ENCODE results near the gene RALGPS2. TPM values are rescaled to one million over a fixed set of nuclear protein-coding genes. Genes with fewer than 3 reads are reported as not detected.

RALGPS2 gene
- total and polyA plus RNA-seq, 2 of the 13 experiments (the other 11 are each of a cell fraction or from before 2014, with no cell fraction given), result 15.6 to 36.0 TPM

GRCh38 chr1:178919581-178919980 is 194.5 kb downstream of the RALGPS2 start (continued):
- TF ChIP-seq HIVEP1 (CRISPR knock-in tag; IDR thresholded peaks at IDR 0.05) (no peak), CEBPZ (IDR thresholded peaks at IDR 0.05; ENCODE audit: low read length) (no peak), NFE2L2 (IDR thresholded peaks at IDR 0.05; ENCODE audit: low read length) (no peak), ZNF773 (CRISPR knock-in tag; IDR thresholded peaks at IDR 0.05; ENCODE audit: borderline replicate concordance) (no peak), ZNF7 (CRISPR knock-in tag; IDR thresholded peaks at IDR 0.05) (no peak), PLRG1 (conservative IDR thresholded peaks at IDR 0.05) (no peak), ZFP91 (CRISPR knock-in tag; IDR thresholded peaks at IDR 0.05; ENCODE audit: borderline replicate concordance) (no peak), ZNF577 (CRISPR knock-in tag; IDR thresholded peaks at IDR 0.05; ENCODE audit: borderline replicate concordance, low read depth) (no peak), ATF7-NPFF (CRISPR knock-in tag; IDR thresholded peaks at IDR 0.05; ENCODE audit: low read depth) (no peak), ZNF431 (CRISPR knock-in tag; IDR thresholded peaks at IDR 0.05; ENCODE audit: borderline replicate concordance, low read depth) (no peak), ZIK1 (CRISPR knock-in tag; IDR thresholded peaks at IDR 0.05; ENCODE audit: borderline replicate concordance, low read depth) (no peak), TBX3 (IDR thresholded peaks at IDR 0.05; ENCODE audit: borderline replicate concordance) (no peak), HOXA3 (CRISPR knock-in tag; IDR thresholded peaks at IDR 0.05) (no peak), MIER3 (CRISPR knock-in tag; IDR thresholded peaks at IDR 0.05; ENCODE audit: borderline replicate concordance) (peak; percentile 83; the same call in 1 of the 2 replicates), PRMT3 (CRISPR knock-in tag; IDR thresholded peaks at IDR 0.05; ENCODE audit: borderline replicate concordance, low read depth) (no peak), GTF2F1 (IDR thresholded peaks at IDR 0.05; ENCODE audit: low read length) (no peak), ZNF562 (CRISPR knock-in tag; IDR thresholded peaks at IDR 0.05; ENCODE audit: borderline replicate concordance) (no peak), ETV6 (CRISPR knock-in tag; conservative IDR thresholded peaks at IDR 0.05) (no peak), TERF1 (CRISPR knock-in tag; IDR thresholded peaks at IDR 0.05) (no peak), ZNF781 (CRISPR knock-in tag; IDR thresholded peaks at IDR 0.05; ENCODE audit: borderline replicate concordance, not compliant biosample characterization) (no peak), NCOA2 (CRISPR knock-in tag; IDR thresholded peaks at IDR 0.05) (peak; percentile 92), CBFB (CRISPR knock-in tag; IDR thresholded peaks at IDR 0.05) (no peak), SPEN (CRISPR knock-in tag; IDR thresholded peaks at IDR 0.05; ENCODE audit: low read depth) (no peak), DBP (CRISPR knock-in tag; IDR thresholded peaks at IDR 0.05; ENCODE audit: not compliant biosample characterization) (no peak), PAF1 (CRISPR knock-in tag; IDR thresholded peaks at IDR 0.05) (no peak), ZNF484 (CRISPR knock-in tag; IDR thresholded peaks at IDR 0.05; ENCODE audit: borderline replicate concordance, low read depth) (no peak)

Data from HepG2 (cell line).